A549 (cell line): ENCODE measurements around the gene COL15A1. TPM values are rescaled to one million over a fixed set of nuclear protein-coding genes. Genes with fewer than 3 reads are reported as not detected.

Experiments used
- ATAC-seq, 2 experiments: fragments of 200-7000 bp in 1 of 2; fragments of >200 bp in 1 of 2; cut with Nextera tagmentation in 1 of 2; cut with Tn5 transposase in 1 of 2; 3 replicates each; pipeline versions ENCODE4 v1.8.0 to v1.9.1; 2018 to 2020; ENCODE audit warnings: mild to moderate bottlenecking in 1 of 2, moderate library complexity in 1 of 2
- CTCF ChIA-PET: fragments of 300-600 bp; sonication (Branson Sonifier 250); formaldehyde crosslinking; extraction: SDS; loops from one replicate; lab custom pipeline; 2021; ENCODE audit warnings: antibody characterized with exemption, inconsistent platforms; lab: Yijun Ruan, JAX
- POLR2A ChIA-PET: fragments of 350-600 bp; formaldehyde crosslinking; extraction: SDS; loops from one replicate; lab custom pipeline; 2021; ENCODE audit warnings: antibody characterized with exemption, inconsistent platforms; lab: Yijun Ruan, JAX
- DNase-seq, 2 experiments: peaks; one replicate each; pipeline versions ENCODE4 v3.0.0 to v3.0.0-alpha.2; 2011 to 2016; ENCODE audit warnings: low read depth in 1 of 2, low spot score in 1 of 2
- FAIRE-seq: peaks from 2 replicates; lab custom pipeline; 2011; peaks lifted over from hg19 to GRCh38; lab: Jason Lieb, UNC
- H3K27ac ChIP-seq, 2 experiments: fragments of >200 bp; sonication (Bioruptor Twin); formaldehyde crosslinking; 3 replicates each; pipeline ENCODE4 v1.5.1; 2016 to 2017
- H3K4me1 ChIP-seq: fragments of >200 bp; sonication (Bioruptor Twin); formaldehyde crosslinking; 3 replicates; pipeline ENCODE4 v1.6.1; 2016
- H3K4me2 ChIP-seq: fragments of >200 bp; sonication (Bioruptor Twin); formaldehyde crosslinking; 3 replicates; pipeline ENCODE4 v1.6.1; 2016
- H3K4me3 ChIP-seq: fragments of >200 bp; sonication (Bioruptor Twin); formaldehyde crosslinking; 3 replicates; pipeline ENCODE4 v1.5.1; 2016
- H3K9me3 ChIP-seq: fragments of >200 bp; sonication (Bioruptor Twin); formaldehyde crosslinking; 3 replicates; pipeline ENCODE4 v1.6.1; 2016
- BCL3 ChIP-seq: fragments of >200 bp; sonication (Bioruptor Twin); formaldehyde crosslinking; IDR thresholded peaks from 3 replicates; pipeline ENCODE4 v1.6.1; 2016
- BHLHE40 ChIP-seq: IDR thresholded peaks from 2 replicates; pipeline ENCODE4 v1.6.1; 2012; ENCODE audit warnings: low read depth, low read length, inconsistent platforms
- CBX2 ChIP-seq: fragments of 200-600 bp; sonication (generic); IDR thresholded peaks from 2 replicates; pipeline ENCODE4 v1.6.1; 2016; ENCODE audit warnings: low read depth, mild to moderate bottlenecking, borderline replicate concordance
- CBX8 ChIP-seq: fragments of 200-600 bp; sonication (generic); IDR thresholded peaks from 2 replicates; pipeline ENCODE4 v1.6.1; 2016
- EHMT2 ChIP-seq: fragments of 200-600 bp; sonication (generic); IDR thresholded peaks from 2 replicates; pipeline ENCODE4 v1.6.1; 2016; ENCODE audit warnings: antibody characterized with exemption, low read depth, mild to moderate bottlenecking, moderate library complexity
- FOSL2 ChIP-seq, 2 experiments: fragments of 450-650 bp in 1 of 2; fragments of >200 bp in 1 of 2; sonication (Bioruptor Twin) in 1 of 2; formaldehyde crosslinking; IDR thresholded peaks; 2 replicates each; pipeline versions ENCODE4 v1.5.0 to v1.6.1; 2016 to 2020; ENCODE audit warnings: mild to moderate bottlenecking in 1 of 2, moderate library complexity in 1 of 2
- GATA3 ChIP-seq: IDR thresholded peaks from 2 replicates; pipeline ENCODE4 v1.6.1; 2012; ENCODE audit warnings: borderline replicate concordance
- HMGXB4 ChIP-seq: fragments of 250-450 bp; sonication (Bioruptor Pico); IDR thresholded peaks from 2 replicates; pipeline ENCODE4 v1.5.0; 2021; ENCODE audit warnings: mild to moderate bottlenecking, moderate library complexity, borderline replicate concordance
- HOXA7 ChIP-seq: fragments of 250-450 bp; sonication (Bioruptor Pico); IDR thresholded peaks from 2 replicates; pipeline ENCODE4 v1.5.0; 2020; ENCODE audit warnings: mild to moderate bottlenecking, moderate library complexity
- HOXB13 ChIP-seq: fragments of 250-450 bp; sonication (Bioruptor Pico); IDR thresholded peaks from 2 replicates; pipeline ENCODE4 v1.5.0; 2020; ENCODE audit warnings: low read depth, mild to moderate bottlenecking, moderate library complexity
- JUNB ChIP-seq: fragments of >200 bp; sonication (Bioruptor Twin); formaldehyde crosslinking; IDR thresholded peaks from 2 replicates; pipeline ENCODE4 v1.6.1; 2016
- PBX3 ChIP-seq: IDR thresholded peaks from 2 replicates; pipeline ENCODE4 v1.6.1; 2012
- POLR2AphosphoS2 ChIP-seq: conservative IDR thresholded peaks from 2 replicates; pipeline ENCODE4 v1.6.1; 2012; ENCODE audit warnings: low read length, improper control_type of control experiment, inconsistent platforms
- RAD21 ChIP-seq, 2 experiments: fragments of >200 bp in 1 of 2; sonication (Bioruptor Twin) in 1 of 2; formaldehyde crosslinking in 1 of 2; IDR thresholded peaks in 1 of 2; conservative IDR thresholded peaks in 1 of 2; 2 replicates in 1 of 2; 3 replicates in 1 of 2; pipeline ENCODE4 v1.6.1; 2012 to 2018; ENCODE audit warnings: inconsistent platforms in 1 of 2
- RCOR1 ChIP-seq: fragments of 150-350 bp; IDR thresholded peaks from 2 replicates; pipeline ENCODE4 v1.6.1; 2014; ENCODE audit warnings: antibody characterized with exemption, low read length, low read depth
- REST ChIP-seq: fragments of 200-600 bp; sonication (generic); IDR thresholded peaks from 2 replicates; pipeline ENCODE4 v1.6.1; 2016; ENCODE audit warnings: antibody characterized with exemption, mild to moderate bottlenecking, moderate library complexity
- RFX5 ChIP-seq: fragments of 450-650 bp; IDR thresholded peaks from 2 replicates; pipeline ENCODE4 v1.7.1; 2014; ENCODE audit warnings: antibody characterized with exemption, mild to moderate bottlenecking, moderate library complexity
- TFCP2L1 ChIP-seq: fragments of 250-450 bp; sonication (Bioruptor Pico); IDR thresholded peaks from 2 replicates; pipeline ENCODE4 v1.5.0; 2021; ENCODE audit warnings: mild to moderate bottlenecking
- TP53 ChIP-seq: fragments of 250-450 bp; sonication (Bioruptor Pico); IDR thresholded peaks from 2 replicates; pipeline ENCODE4 v1.5.0; 2021; ENCODE audit warnings: mild to moderate bottlenecking, moderate library complexity
- USF2 ChIP-seq: fragments of 450-650 bp; IDR thresholded peaks from 2 replicates; pipeline ENCODE4 v1.6.1; 2014; ENCODE audit warnings: antibody characterized with exemption
- ZNF302 ChIP-seq: fragments of 250-450 bp; sonication (Bioruptor Pico); IDR thresholded peaks from 2 replicates; pipeline ENCODE4 v1.9.0; 2021; ENCODE audit warnings: inconsistent platforms, mild to moderate bottlenecking, moderate library complexity
- ZSCAN20 ChIP-seq: fragments of 250-450 bp; sonication (Bioruptor Pico); IDR thresholded peaks from 2 replicates; pipeline ENCODE4 v1.8.0; 2022; ENCODE audit warnings: mild to moderate bottlenecking, moderate library complexity
- WGBS: methylation state at CpG from one replicate; pipeline ENCODE4 v1.1.6; 2017; ENCODE audit errors: missing lambda C conversion rate; 5-methylcytosine and 5-hydroxymethylcytosine counted together
- polyA plus RNA-seq, 4 experiments: library from polyadenylated mRNA; depleted of rRNA in 3 of 4; stranded (reverse); fragments of >200 nt; fragmentation: RNase III in 1 of 4; extraction: RNeasy Plus Mini Kit Qiagen cat#74134 plus additional on column Dnase treatment in 1 of 4; gene quantifications; 2 replicates in 3 of 4; 3 replicates in 1 of 4; pipeline ENCODE4 v1.2.3, GENCODE V29; 2011 to 2017

The COL15A1 gene
- polyA plus RNA-seq, 2 of the 4 experiments (the other 2 are of a cell fraction) = 0.09 to 0.12 TPM

- POLR2A ChIA-PET = interaction anchor here (0.5 kb wide), 1 partner anchor 10 kb away, joined by 5 read pairs; no protein-coding TSS in a partner anchor
- 0 out of 3 replicates have a peak, but pooled peaks cover 6% of the 10 kb centered on the region for H3K4me1 ChIP-seq
Observed at GRCh38 chr9:99056886-99057664, 113.4 kb downstream of the COL15A1 start.

GRCh38 chr9:99057665-99058625, 114.2 kb downstream of the COL15A1 start:
- 57% methylated on average over 7 of the region's 7 CpGs for WGBS
- ChIA-PET CTCF (interaction anchor here (1.2 kb wide), 1 partner anchor 39 kb away, joined by 3 read pairs; no protein-coding TSS in a partner anchor), POLR2A (interaction anchor here (0.5 kb wide), 1 partner anchor 9 kb away, joined by 5 read pairs; no protein-coding TSS in a partner anchor)
- FAIRE-seq (no peak), ATAC-seq (no peak), DNase-seq (no peak)
- no peak for TF ChIP-seq RCOR1
- no peak for TF ChIP-seq BCL3
- no peak for TF ChIP-seq PBX3
- no peak for TF ChIP-seq TFCP2L1 (CRISPR knock-in tag)
- TF ChIP-seq HMGXB4 = no peak
- no peak for TF ChIP-seq CBX2
- TF ChIP-seq JUNB = no peak
- TF ChIP-seq CBX8 = no peak
- TF ChIP-seq ZNF302 = no peak
- TF ChIP-seq REST = no peak
- TF ChIP-seq RFX5 = no peak
- TF ChIP-seq HOXA7 (CRISPR knock-in tag) = no peak
- TF ChIP-seq BHLHE40 = no peak
- no peak overlapping the region for H3K4me3 ChIP-seq
- H3K27ac ChIP-seq = no peak overlapping the region
- no peaks in the 10 kb centered on the region for H3K9me3 ChIP-seq
- no peak overlapping the region for H3K4me2 ChIP-seq
- 0 out of 3 replicates have a peak, but pooled peaks cover 6% of the 10 kb centered on the region for H3K4me1 ChIP-seq

More at GRCh38 chr9:99056886-99057664, 113.4 kb downstream of the COL15A1 start:
- WGBS = 59% methylated on average over 5 of the region's 5 CpGs
- CTCF ChIA-PET = no interaction called here
- DNase-seq (no peak), FAIRE-seq (no peak), ATAC-seq (no peak)
- TF ChIP-seq BCL3 = no peak
- no peak for TF ChIP-seq HOXB13 (CRISPR knock-in tag)
- TF ChIP-seq FOSL2 (IDR thresholded peaks at IDR 0.05) = no peak
- no peak for TF ChIP-seq FOSL2 (CRISPR knock-in tag; IDR thresholded peaks at IDR 0.05)
- no peak for TF ChIP-seq BHLHE40
- no peak for TF ChIP-seq CBX2
- TF ChIP-seq POLR2AphosphoS2 = no peak
- no peak for TF ChIP-seq USF2
- TF ChIP-seq EHMT2 = no peak
- no peak for TF ChIP-seq TP53 (CRISPR knock-in tag)
- no peak for TF ChIP-seq GATA3
- TF ChIP-seq ZSCAN20 = no peak
- TF ChIP-seq RAD21 (conservative IDR thresholded peaks at IDR 0.05 in 1 of 2, IDR thresholded peaks at IDR 0.05 in 1 of 2) = no peak
- Histone ChIP-seq H3K27ac (no peak overlapping the region), H3K9me3 (no peaks in the 10 kb centered on the region), H3K4me3 (no peak overlapping the region), H3K4me2 (no peak overlapping the region)
